Endometrial microvascular endothelial cells (primary cell): ENCODE data around the gene DUSP10. TPM values are rescaled to one million over a fixed set of nuclear protein-coding genes. Genes with fewer than 3 reads are reported as not detected.

Source experiments
- in situ Hi-C: cut with HindIII; loops from 2 replicates; pipeline ENCODE4 v1.10.0; 2017; ENCODE audit warnings: low sequenced_read_pairs, low pct_unique_long_range_greater_than_20kb; ENCODE audit errors: inconsistent ontology term
- total RNA-seq: library from RNA; depleted of rRNA; stranded (reverse); fragments of >200 nt; gene quantifications from one replicate; pipeline ENCODE4 v1.2.3, GENCODE V29; 2015; ENCODE audit errors: inconsistent ontology term

DUSP10 gene
- total RNA-seq, 1 donor from 2014 or later: 2.9 TPM

DNA sequence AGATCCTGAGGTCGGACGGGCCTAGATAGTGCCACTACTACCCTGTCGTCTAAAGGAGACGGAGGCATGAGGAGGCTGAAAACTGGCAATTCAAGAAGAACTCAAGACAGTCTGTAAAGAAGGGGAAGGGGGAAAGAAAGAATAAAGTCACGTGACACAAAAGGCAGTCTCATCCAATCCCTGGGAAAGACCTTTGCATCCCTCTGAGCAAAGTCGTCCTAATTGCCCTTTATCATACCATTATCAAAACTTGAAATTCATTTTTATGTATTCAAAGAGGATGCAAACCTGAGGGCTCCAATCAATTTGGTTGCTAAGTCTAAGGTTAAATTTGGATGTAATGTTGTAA is 2.2 kb downstream of the DUSP10 start:
- in situ Hi-C loops: no loop called here

DNA sequence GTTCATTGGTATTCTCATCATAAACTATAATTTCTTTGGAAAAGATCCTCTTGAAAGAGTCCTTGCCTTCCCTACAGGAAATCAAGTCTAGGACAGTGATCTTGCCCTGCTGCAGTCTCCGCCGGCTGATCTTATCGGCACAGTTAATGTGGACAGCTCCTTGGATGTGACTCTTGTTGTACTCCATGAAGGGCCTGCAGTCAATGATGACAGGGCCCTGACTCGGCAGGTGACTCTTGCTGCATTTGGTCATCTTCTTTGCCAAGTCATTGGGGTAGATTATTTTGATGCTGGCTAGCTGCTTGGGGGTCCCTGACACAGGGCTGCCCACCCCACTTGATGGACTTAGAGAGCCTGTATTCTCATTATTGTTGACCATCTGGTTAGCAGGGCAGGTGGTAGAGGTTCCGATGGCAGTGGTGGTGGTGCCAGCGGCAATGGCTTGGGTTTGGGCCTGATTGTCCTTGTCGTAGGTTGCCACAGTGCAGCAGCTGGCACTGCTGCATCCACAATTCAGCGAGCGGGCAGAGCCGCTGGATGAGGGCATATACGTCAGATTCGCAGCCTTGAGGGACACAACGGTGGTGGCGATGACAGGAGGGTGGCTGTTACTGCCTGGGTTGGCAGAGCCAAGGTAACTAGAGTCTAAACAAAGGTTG is 2.7 kb downstream of the DUSP10 start:
- in situ Hi-C loops: no loop called here

DNA sequence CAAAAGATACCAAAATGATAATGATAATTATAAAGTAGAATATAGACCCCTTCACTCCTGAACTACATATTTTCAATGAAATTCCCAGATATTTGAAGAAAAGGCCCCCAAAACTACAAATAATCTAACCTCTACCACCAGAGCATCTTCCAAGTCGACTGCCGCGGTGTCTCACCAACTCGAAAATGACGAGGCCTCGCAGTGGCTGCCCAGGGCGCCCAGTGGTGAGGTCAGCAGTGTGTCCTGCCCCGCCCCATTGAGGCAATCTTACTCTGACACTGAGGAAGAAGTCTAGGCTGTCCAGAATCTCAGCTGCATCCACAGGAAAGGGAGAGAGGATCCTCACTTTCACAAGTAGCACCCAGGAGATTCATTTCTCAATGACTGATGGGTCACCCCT is 5.2 kb downstream of the DUSP10 start:
- in situ Hi-C loops: no loop called here

GRCh38 chr1:221735999-221736398 is 5.9 kb downstream of the DUSP10 start:
- in situ Hi-C loops: no loop called here

- in situ Hi-C loops: no loop called here
Observed at GRCh38 chr1:221734187-221734586, 7.7 kb downstream of the DUSP10 start.

DNA sequence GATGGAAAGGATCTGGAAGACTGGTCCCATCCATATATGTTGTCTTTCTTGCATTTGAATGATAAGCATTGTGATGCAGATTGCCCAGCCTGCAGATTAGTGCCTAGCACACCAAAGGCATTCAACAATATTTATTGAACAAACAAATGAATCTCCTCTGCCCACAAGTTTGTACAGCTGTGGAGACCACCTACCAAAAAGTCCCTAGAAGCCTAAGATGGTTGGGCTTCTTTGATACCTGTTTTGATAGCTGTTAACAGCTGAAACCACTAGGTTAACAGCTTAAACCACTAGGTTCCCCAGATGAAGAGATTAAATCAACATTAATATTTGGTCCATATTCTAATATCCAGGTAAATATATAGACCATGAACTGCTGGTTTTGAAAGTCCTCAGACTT is 9.8 kb downstream of the DUSP10 start:
- in situ Hi-C loops: no loop called here

DNA sequence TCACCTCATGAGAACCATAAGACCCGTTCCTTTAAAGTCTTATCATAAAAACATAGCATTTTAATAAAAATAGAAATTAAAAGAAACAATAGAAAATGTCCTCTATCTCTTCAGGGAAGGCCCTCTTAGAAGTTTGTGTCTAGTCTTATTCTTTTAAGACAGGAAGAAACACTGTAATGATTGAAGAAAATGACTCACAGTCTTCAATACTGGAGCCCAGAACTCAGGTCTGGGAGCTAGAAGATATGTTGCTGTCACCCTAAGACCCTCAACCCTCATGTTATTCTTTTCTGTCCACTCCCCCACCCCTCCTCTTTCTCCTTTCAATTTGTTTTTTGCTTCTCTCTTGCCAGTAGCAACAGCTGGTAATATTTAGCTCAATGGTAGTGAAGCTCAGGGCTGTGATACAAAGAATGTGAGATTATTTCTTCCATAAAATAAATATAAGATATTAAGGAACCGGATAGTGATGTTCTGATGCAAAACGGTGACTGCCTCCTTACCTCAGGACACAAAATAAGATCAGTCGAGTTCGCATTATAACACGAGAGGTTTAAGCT is 12.0 kb downstream of the DUSP10 start:
- in situ Hi-C loops: no loop called here

DNA sequence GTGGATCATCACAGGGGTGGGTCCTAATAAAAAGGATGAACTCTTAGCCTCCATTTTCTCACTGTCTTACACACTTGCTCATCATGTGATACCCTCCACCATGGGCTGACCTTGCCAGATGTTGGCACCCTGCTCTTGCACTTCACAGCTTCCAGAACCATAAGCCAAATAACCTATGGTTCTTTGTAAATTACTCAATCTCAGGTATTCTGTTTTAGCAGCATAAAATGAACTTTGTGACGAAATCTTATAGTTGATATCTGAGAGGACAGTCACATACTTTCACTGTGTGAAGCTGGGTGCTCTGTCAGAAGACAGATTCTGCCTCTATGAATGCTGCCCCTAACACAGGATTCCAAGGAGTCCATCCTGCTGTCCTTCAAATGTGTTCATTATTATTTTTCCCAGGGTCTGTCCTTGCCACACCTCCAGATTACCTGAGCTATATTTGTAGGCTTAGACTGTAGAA is 13.8 kb downstream of the DUSP10 start:
- in situ Hi-C loops: no loop called here

DNA sequence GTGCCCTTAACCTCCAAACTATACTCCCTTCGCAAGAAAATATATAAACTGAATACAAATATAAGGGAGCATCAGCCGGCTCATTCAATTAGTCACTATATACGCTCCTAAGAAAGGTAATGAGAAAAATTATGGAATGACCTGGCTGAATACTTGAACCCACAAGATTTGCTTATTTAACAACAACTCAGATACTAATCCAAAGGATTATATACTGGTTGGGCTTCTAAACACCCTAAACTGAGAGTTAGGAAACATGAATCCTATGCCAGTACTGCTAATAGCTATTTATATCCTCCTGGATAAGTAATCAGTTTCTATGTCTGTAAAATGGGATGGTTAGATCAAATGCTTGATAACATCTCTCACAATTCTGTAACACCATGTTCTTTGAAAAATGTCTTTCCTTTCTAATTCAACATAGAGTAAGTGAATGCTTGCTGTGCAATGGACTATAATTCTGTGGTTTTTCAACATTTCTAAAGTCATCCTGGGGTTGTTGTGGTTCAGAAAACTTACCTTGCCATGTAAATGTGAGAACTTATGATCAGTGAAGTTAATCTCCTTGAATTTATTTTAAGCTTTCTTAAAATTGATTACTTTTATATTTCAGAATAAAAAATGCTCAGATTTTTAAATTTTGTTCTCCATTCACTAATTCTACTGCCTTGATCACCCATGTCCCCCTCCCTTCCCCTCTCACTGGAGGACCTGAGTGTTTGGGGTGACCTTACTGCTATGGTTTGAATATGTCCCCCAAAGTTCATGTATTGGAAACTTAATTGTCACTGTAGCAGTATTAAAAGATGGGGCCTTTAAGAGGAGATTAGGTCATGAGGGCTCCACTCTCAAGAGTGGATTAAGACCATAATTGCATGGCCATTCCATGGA is 14.5 kb downstream of the DUSP10 start:
- in situ Hi-C loops: no loop called here

DNA sequence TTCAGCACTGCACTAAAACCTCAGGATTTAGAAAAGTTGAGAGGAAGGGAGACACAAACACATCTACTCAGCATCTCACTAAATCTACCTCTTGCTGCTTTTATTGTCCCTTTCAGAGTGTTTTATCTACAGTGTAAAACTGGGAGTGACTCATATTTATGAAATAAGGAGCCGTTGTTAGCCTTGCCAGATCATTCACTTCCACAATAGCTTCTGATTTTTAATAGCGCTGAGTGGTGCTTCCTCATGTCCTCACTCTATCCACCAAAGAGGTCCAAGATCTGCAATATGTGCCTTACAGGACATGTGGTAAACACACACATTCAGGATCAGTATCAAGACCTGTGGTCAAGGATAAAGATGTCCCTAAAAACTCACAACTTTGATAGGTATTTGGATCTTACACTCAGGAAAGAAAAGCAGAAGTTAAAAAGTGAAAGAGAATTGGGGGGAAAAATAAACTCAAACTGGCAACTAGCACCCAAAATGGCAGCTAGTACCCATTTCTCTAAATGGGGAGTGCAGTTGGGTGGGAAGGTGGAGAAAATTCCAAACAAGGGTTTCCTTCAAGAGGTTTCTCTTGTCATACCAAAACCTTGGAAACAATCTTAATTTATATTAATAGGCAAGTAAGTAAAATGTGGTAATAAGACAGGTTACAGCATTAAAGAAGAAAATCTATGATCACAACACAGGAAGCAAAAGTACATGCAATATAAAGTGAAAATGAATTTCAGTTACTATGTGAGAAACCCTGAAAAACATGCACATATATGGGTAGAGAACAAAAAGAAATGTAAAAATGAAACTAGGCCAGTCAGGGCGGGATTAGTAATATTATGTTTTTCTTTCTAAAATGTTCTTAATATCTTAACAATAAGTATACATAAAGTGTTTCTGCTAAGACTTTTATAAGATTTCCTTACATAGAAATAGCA is 15.9 kb downstream of the DUSP10 start:
- in situ Hi-C loops: no loop called here

DNA sequence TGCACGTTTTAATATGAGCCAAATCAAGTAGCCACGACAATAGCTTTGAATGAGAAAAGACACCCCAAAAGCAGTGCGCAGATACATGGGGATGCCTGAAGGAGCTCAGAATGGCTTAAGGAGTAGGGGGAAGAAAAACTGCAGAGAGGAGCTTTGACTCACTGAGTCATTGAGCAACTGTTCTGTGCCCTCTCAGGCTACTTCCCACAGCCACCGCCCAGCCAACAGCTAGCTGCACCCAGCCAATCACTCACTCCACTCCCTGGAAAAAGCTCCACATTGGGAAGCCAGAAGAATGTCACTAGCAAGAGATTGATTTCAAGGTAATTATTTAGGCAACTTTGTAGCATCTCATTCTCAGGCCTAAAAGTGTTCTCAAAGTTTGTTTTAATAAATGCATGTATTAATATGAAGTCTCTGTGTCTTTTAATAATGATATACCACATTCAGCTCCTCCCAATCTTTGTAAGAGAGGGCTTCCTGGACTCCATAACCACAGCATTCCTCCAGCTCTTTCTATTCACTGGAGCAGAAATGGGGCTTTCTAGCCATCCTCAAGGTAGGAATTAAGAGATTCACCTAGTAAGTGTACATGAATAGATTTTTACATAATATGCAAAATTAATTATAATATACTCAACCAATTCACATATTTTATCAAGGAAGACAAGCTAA is 16.8 kb downstream of the DUSP10 start:
- in situ Hi-C loops: no loop called here

GRCh38 chr1:221723848-221724236 is 18.0 kb downstream of the DUSP10 start:
- in situ Hi-C loops: no loop called here

DNA sequence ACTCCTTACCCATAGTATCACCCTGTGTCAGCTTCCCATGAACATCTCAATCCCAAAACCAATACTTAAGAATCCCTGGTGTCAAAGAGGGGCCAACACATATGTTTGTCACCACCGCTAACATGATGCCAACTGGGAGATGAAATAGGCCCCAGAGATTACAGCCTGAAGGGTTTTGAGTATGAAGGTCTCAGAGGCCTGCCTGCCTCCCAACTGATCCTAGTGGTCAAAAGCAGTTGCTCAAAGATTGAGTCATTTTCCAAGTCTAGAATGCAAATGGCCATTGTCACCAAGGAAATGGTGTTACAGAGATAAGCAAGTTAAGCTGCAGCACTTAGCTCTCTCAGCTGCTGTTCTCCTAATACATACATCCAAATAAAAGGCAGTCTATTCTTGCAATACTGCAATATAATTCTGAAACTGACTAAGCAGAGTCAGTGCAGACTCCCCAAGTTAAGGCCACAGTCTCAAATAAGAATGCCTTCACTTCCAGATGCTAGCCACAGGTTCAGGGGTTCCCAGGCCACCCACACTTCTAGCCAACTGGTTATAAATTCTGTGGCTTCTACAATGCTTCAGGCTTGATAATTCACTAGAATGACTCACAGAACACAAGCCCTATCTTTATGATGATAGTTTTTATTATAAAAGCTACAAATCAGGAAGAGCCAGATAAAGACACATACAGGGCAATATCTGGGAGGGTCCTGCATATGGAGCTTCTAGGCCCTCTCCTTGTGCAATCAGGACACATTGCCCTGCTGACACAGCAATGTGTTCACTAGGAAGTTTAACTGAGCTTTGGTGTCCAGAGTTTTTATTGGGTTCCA is 18.7 kb downstream of the DUSP10 start:
- in situ Hi-C loops: no loop called here

- in situ Hi-C loops: no loop called here
Observed at GRCh38 chr1:221722254-221723017, 19.5 kb downstream of the DUSP10 start.

- in situ Hi-C loops: no loop called here
Observed at GRCh38 chr1:221720545-221720944, 21.3 kb downstream of the DUSP10 start.

DNA sequence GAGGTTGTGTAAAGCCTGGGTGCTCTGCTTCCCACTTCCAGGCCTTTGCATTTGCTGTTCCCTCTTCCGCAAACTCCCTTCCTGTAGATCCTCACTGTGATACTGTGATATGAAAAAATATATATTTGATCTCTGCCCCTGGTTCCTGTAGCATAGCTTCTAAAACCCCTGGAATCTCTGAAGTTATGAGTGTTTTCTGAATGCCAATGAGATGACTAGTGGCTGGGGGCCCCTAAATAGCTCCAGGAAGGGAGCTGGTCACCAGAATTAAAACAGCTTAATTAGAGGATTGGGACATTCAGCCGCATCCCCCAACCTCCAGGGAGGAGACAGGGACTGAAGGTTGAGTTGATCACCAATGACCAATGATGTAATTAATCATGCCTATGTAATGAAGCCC is 21.9 kb downstream of the DUSP10 start:
- in situ Hi-C loops: no loop called here

- in situ Hi-C loops: no loop called here
Observed at GRCh38 chr1:221719278-221719597, 22.7 kb downstream of the DUSP10 start.
